GM23338 (cell line): Measurements from ENCODE around the gene SERTAD3. TPM values are rescaled to one million over a fixed set of nuclear protein-coding genes. Genes with fewer than 3 reads are reported as not detected.

Experiments used
- ATAC-seq: fragments of 200-7000 bp; cut with Tn5 transposase; 3 replicates; pipeline ENCODE4 v1.9.1; 2020
- DNase-seq: peaks from one replicate; pipeline ENCODE4 v3.0.0-alpha.2; 2015; ENCODE audit warnings: low spot score
- H2AFZ ChIP-seq: fragments of 200-600 bp; sonication (generic); 2 replicates; pipeline ENCODE4 v1.8.0; 2016; ENCODE audit warnings: antibody characterized with exemption, mild to moderate bottlenecking, moderate library complexity
- H3F3A ChIP-seq: fragments of 200-600 bp; sonication (generic); replicated peaks from 2 replicates; pipeline ENCODE4 v1.8.0; 2017; ENCODE audit warnings: antibody characterized with exemption, mixed run types, low read depth
- H3K27ac ChIP-seq: fragments of 200-600 bp; sonication (generic); 2 replicates; pipeline ENCODE4 v1.6.1; 2016; ENCODE audit warnings: low read depth
- H3K27me3 ChIP-seq: fragments of 200-600 bp; sonication (generic); 2 replicates; pipeline ENCODE4 v1.8.0; 2016; ENCODE audit warnings: mild to moderate bottlenecking, mixed run types, moderate library complexity; ENCODE audit not compliant: insufficient read depth
- H3K36me3 ChIP-seq: fragments of 200-600 bp; sonication (generic); 2 replicates; pipeline ENCODE4 v1.8.0; 2016; ENCODE audit warnings: mild to moderate bottlenecking; ENCODE audit not compliant: insufficient read depth
- H3K4me1 ChIP-seq: fragments of 200-600 bp; sonication (generic); 2 replicates; pipeline ENCODE4 v1.8.0; 2016; ENCODE audit warnings: mild to moderate bottlenecking, moderate library complexity; ENCODE audit not compliant: insufficient read depth
- H3K4me2 ChIP-seq: fragments of 200-600 bp; sonication (generic); 2 replicates; pipeline ENCODE4 v1.7.1; 2017; ENCODE audit warnings: mixed run types
- H3K4me3 ChIP-seq: fragments of 200-600 bp; sonication (generic); 2 replicates; pipeline ENCODE4 v1.6.1; 2016; ENCODE audit warnings: mixed run types
- H3K79me2 ChIP-seq: fragments of 200-600 bp; sonication (generic); replicated peaks from 2 replicates; pipeline ENCODE4 v1.8.0; 2017; ENCODE audit warnings: mild to moderate bottlenecking; ENCODE audit not compliant: insufficient read depth
- H3K9me2 ChIP-seq: fragments of 200-600 bp; sonication (generic); 2 replicates; pipeline ENCODE4 v1.8.0; 2017; ENCODE audit not compliant: insufficient read depth
- H4K20me1 ChIP-seq: fragments of 200-600 bp; sonication (generic); replicated peaks from 2 replicates; pipeline ENCODE4 v1.8.0; 2017; ENCODE audit warnings: mild to moderate bottlenecking; ENCODE audit not compliant: insufficient read depth
- H3K27ac Mint-ChIP-seq: 2 replicates; pipeline ENCODE4 v1.8.0; 2020; ENCODE audit warnings: inconsistent platforms, mild to moderate bottlenecking, moderate library complexity, mixed read lengths
- H3K27me3 Mint-ChIP-seq: 3 replicates; pipeline ENCODE4 v1.8.0; 2022; ENCODE audit warnings: low read depth, mild to moderate bottlenecking, moderate library complexity, mixed read lengths, inconsistent platforms; ENCODE audit not compliant: insufficient read depth, poor library complexity
- H3K36me3 Mint-ChIP-seq: 3 replicates; pipeline ENCODE4 v1.8.0; 2021; ENCODE audit warnings: low read depth, mild to moderate bottlenecking, inconsistent platforms, moderate library complexity, mixed read lengths
- H3K4me1 Mint-ChIP-seq: 3 replicates; pipeline ENCODE4 v1.8.0; 2020; ENCODE audit warnings: mild to moderate bottlenecking, inconsistent platforms, mixed read lengths
- H3K4me3 Mint-ChIP-seq: 3 replicates; pipeline ENCODE4 v1.8.0; 2021; ENCODE audit warnings: moderate library complexity, mild to moderate bottlenecking, inconsistent platforms, mixed read lengths
- H3K9me3 Mint-ChIP-seq: 3 replicates; pipeline ENCODE4 v1.8.0; 2020; ENCODE audit warnings: moderate library complexity, mild to moderate bottlenecking, inconsistent platforms, mixed read lengths
- CREB1 ChIP-seq: fragments of 250-450 bp; sonication (Bioruptor Pico); IDR thresholded peaks from 2 replicates; pipeline ENCODE4 v1.5.0; 2020; ENCODE audit warnings: low read depth, mild to moderate bottlenecking, moderate library complexity
- CTCF ChIP-seq, 2 experiments: fragments of 200-600 bp in 1 of 2; sonication (generic) in 1 of 2; conservative IDR thresholded peaks; 2 replicates each; pipeline versions ENCODE4 v1.5.1 to v1.6.1; 2016 to 2017; ENCODE audit warnings: antibody characterized with exemption in 2 of 2, low read depth in 2 of 2, mild to moderate bottlenecking in 2 of 2, moderate library complexity in 1 of 2
- EZH2 ChIP-seq: fragments of 200-600 bp; sonication (generic); IDR thresholded peaks from one replicate; pipeline ENCODE4 v1.8.0; 2017; ENCODE audit warnings: antibody characterized with exemption, mild to moderate bottlenecking, low read depth; ENCODE audit not compliant: unreplicated experiment
- EZH2phosphoT487 ChIP-seq: fragments of 200-600 bp; sonication (generic); IDR thresholded peaks from one replicate; pipeline ENCODE4 v1.8.1; 2018; ENCODE audit warnings: antibody characterized with exemption; ENCODE audit not compliant: unreplicated experiment
- POLR2AphosphoS5 ChIP-seq: IDR thresholded peaks from 2 replicates; pipeline ENCODE4 v1.6.1; 2016; ENCODE audit warnings: antibody characterized with exemption, low read depth
- REST ChIP-seq: IDR thresholded peaks from one replicate; pipeline ENCODE4 v1.6.1; 2018; ENCODE audit warnings: antibody characterized with exemption; ENCODE audit not compliant: unreplicated experiment
- STAT1 ChIP-seq: IDR thresholded peaks from one replicate; pipeline ENCODE4 v1.6.1; 2016; ENCODE audit warnings: antibody characterized with exemption; ENCODE audit not compliant: unreplicated experiment
- ZNF114 ChIP-seq: fragments of 250-450 bp; sonication (Bioruptor Pico); IDR thresholded peaks from 2 replicates; pipeline ENCODE4 v1.5.0; 2020; ENCODE audit warnings: mild to moderate bottlenecking, moderate library complexity
- ZNF331 ChIP-seq: fragments of 250-450 bp; sonication (Bioruptor Pico); IDR thresholded peaks from 2 replicates; pipeline ENCODE4 v1.5.0; 2020; ENCODE audit warnings: low read depth, mild to moderate bottlenecking, moderate library complexity
- ZNF462 ChIP-seq: fragments of 250-450 bp; sonication (Bioruptor Pico); IDR thresholded peaks from 2 replicates; pipeline ENCODE4 v1.5.0; 2020; ENCODE audit warnings: mild to moderate bottlenecking, moderate library complexity
- polyA plus RNA-seq: library from polyadenylated mRNA; unstranded; fragments of >200 nt; fragmentation: Nextera tagmentation; extraction: Ambion mirVana; gene quantifications from 2 replicates; pipeline ENCODE4 v1.2.1, GENCODE V29; 2016
- total RNA-seq: library from RNA; depleted of rRNA; stranded (reverse); fragments of >200 nt; shearing (Covaris generic); gene quantifications from 2 replicates; pipeline ENCODE4 v1.2.3, GENCODE V29; 2014

SERTAD3 gene
- total and polyA plus RNA-seq, 2 experiments from 2014 or later: 15.4 to 24.1 TPM

- TF ChIP-seq ZNF462 (no peak), ZNF331 (no peak), EZH2 (no peak), CREB1 (CRISPR knock-in tag) (no peak), POLR2AphosphoS5 (no peak), EZH2phosphoT487 (no peak), CTCF (conservative IDR thresholded peaks at IDR 0.05; ENCODE audit: low read depth in 2 of 2) (no peak)
Measured at GRCh38 chr19:40489882-40490230, 45.7 kb upstream of the SERTAD3 start (continued).

GRCh38 chr19:40486017-40486416, 41.9 kb upstream of the SERTAD3 start:
- Histone ChIP-seq H3K9me2 (0 out of 2 replicates have a peak, but pooled peaks cover 8% of the 10 kb centered on the region), H3K27me3 (0 out of 2 replicates have a peak, but pooled peaks cover 5% of the 10 kb centered on the region), H3K4me1 (no peaks in the 10 kb centered on the region; the same call in 1 of the 2 replicates), H3K4me3 (no peak overlapping the region), H3K36me3 (no peaks in the 10 kb centered on the region), H2AFZ (no peak overlapping the region), H3K79me2 (no peaks in the 10 kb centered on the region), H3K27ac (no peak overlapping the region), H4K20me1 (no peaks in the 10 kb centered on the region), H3K4me2 (no peak overlapping the region), H3F3A (no peaks in the 10 kb centered on the region)
- Mint-ChIP-seq H3K36me3 (no peaks in the 10 kb centered on the region), H3K4me3 (no peak overlapping the region), H3K27me3 (peaks cover 12% of the 10 kb centered on the region), H3K4me1 (peaks cover 8% of the 10 kb centered on the region; the same call in 2 of the 3 replicates), H3K9me3 (peaks cover under 1% of the 10 kb centered on the region; the same call in 1 of the 3 replicates), H3K27ac (no peak overlapping the region)
- DNase-seq (no peak), ATAC-seq (no peak)
- TF ChIP-seq ZNF331: no peak
- no peak for TF ChIP-seq STAT1
- TF ChIP-seq ZNF114 (CRISPR knock-in tag): no peak
- no peak for TF ChIP-seq CREB1 (CRISPR knock-in tag)
- no peak for TF ChIP-seq POLR2AphosphoS5
- no peak for TF ChIP-seq EZH2
- TF ChIP-seq REST: no peak
